Neural cell (in vitro differentiated cells): ENCODE data around the gene TLN1.

ENCODE experiments used
- EZH2 ChIP-seq: fragments of 200-600, 300-800 bp; shearing (Covaris generic), sonication (generic); IDR thresholded peaks from 2 replicates; pipeline ENCODE4 v1.6.1; 2014; ENCODE audit warnings: antibody characterized with exemption, low read length, borderline replicate concordance, mild to moderate bottlenecking; ENCODE audit not compliant: insufficient read depth, poor library complexity, severe bottlenecking
- TAF1 ChIP-seq: IDR thresholded peaks from 2 replicates; pipeline ENCODE4 v1.6.1; 2012; ENCODE audit warnings: low read depth

DNA sequence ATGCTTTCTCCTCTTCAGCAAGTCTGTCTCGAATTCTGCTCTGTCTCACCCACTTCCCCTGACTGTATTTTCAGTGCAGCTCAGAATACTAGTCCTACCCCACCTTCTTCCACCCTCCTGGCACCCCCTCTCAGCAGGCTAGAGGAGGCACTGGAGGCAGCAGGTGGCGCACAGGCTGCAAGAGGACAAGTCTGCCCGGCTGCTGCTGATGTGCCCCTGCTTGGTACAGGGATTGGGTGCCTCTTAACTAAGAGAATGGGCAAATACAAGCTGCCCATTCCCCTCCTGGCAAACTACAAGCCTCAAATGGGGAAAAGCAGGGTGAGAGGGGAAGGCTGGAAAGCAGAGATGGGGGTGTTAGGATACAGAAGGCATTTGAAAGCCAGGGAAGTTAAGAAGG lies 5.1 kb downstream of the TLN1 start:
- no peak for TF ChIP-seq TAF1
- TF ChIP-seq EZH2: no peak
